Trophoblast cell (in vitro differentiated cells and primary cell): ENCODE results near the gene SCARB2.

Experiments used
- DNase-seq, 2 donors: peaks; one replicate each; pipeline ENCODE4 v3.0.0-alpha.2; 2016
- H2AFZ ChIP-seq: 2 replicates; pipeline ENCODE4 v1.6.1; 2013; ENCODE audit warnings: low read length, moderate library complexity, mild to moderate bottlenecking; ENCODE audit not compliant: insufficient read depth, poor library complexity
- H2AK5ac ChIP-seq: 2 replicates; pipeline ENCODE4 v1.6.1; 2013; ENCODE audit warnings: mild to moderate bottlenecking, low read length
- H2BK120ac ChIP-seq: 2 replicates; pipeline ENCODE4 v1.6.1; 2013; ENCODE audit warnings: low read length, mild to moderate bottlenecking, moderate library complexity; ENCODE audit not compliant: insufficient read depth, poor library complexity
- H2BK12ac ChIP-seq: 2 replicates; pipeline ENCODE4 v1.6.1; 2013; ENCODE audit warnings: mild to moderate bottlenecking, low read length, moderate library complexity
- H2BK5ac ChIP-seq: 2 replicates; pipeline ENCODE4 v1.6.1; 2013; ENCODE audit warnings: low read length, low read depth, moderate library complexity, mild to moderate bottlenecking; ENCODE audit not compliant: poor library complexity
- H3K14ac ChIP-seq: 2 replicates; pipeline ENCODE4 v1.6.1; 2013; ENCODE audit warnings: mild to moderate bottlenecking, low read length
- H3K18ac ChIP-seq: 2 replicates; pipeline ENCODE4 v1.6.1; 2013; ENCODE audit warnings: mild to moderate bottlenecking, low read length
- H3K23ac ChIP-seq: 2 replicates; pipeline ENCODE4 v1.6.1; 2013; ENCODE audit warnings: low read length
- H3K27ac ChIP-seq: 2 replicates; pipeline ENCODE4 v1.5.1; 2013; ENCODE audit warnings: low read depth, mild to moderate bottlenecking, inconsistent platforms, low read length, moderate library complexity
- H3K27me3 ChIP-seq: 2 replicates; pipeline ENCODE4 v1.6.1; 2013; ENCODE audit warnings: inconsistent platforms, mild to moderate bottlenecking, low read length, moderate library complexity; ENCODE audit not compliant: insufficient read depth
- H3K36me3 ChIP-seq, 2 experiments: 1 replicate in 1 of 2; 2 replicates in 1 of 2; pipeline ENCODE4 v1.6.1; 2013; ENCODE audit warnings: low read length in 2 of 2, mild to moderate bottlenecking in 2 of 2, moderate library complexity in 1 of 2; ENCODE audit not compliant: insufficient read depth in 2 of 2, control insufficient read depth in 1 of 2
- H3K4ac ChIP-seq: 2 replicates; pipeline ENCODE4 v1.6.1; 2013; ENCODE audit warnings: low read depth, mild to moderate bottlenecking, low read length, moderate library complexity
- H3K4me1 ChIP-seq, 2 experiments: 1 replicate in 1 of 2; 2 replicates in 1 of 2; pipeline ENCODE4 v1.6.1; 2013; ENCODE audit warnings: low read length in 2 of 2, mild to moderate bottlenecking in 2 of 2, moderate library complexity in 1 of 2; ENCODE audit not compliant: insufficient read depth in 2 of 2, control insufficient read depth in 1 of 2
- H3K4me2 ChIP-seq: 2 replicates; pipeline ENCODE4 v1.6.1; 2013; ENCODE audit warnings: inconsistent platforms, mild to moderate bottlenecking, low read length, moderate library complexity
- H3K4me3 ChIP-seq: 2 replicates; pipeline ENCODE4 v1.5.1; 2013; ENCODE audit warnings: mild to moderate bottlenecking, low read depth, low read length, inconsistent platforms
- H3K79me1 ChIP-seq: one replicate; pipeline ENCODE4 v1.6.1; 2013; ENCODE audit warnings: low read length
- H3K79me2 ChIP-seq: 2 replicates; pipeline ENCODE4 v1.6.1; 2013; ENCODE audit warnings: low read length, mild to moderate bottlenecking; ENCODE audit not compliant: control insufficient read depth, insufficient read depth, poor library complexity
- H3K9ac ChIP-seq: 2 replicates; pipeline ENCODE4 v1.6.1; 2013; ENCODE audit warnings: mild to moderate bottlenecking, low read length
- H3K9me3 ChIP-seq: 2 replicates; pipeline ENCODE4 v1.6.1; 2013; ENCODE audit warnings: low read depth, mild to moderate bottlenecking, control low read depth, inconsistent platforms, low read length; ENCODE audit not compliant: insufficient read depth
- H4K12ac ChIP-seq: 2 replicates; pipeline ENCODE4 v1.6.1; 2013; ENCODE audit warnings: low read depth, mild to moderate bottlenecking, low read length, moderate library complexity
- H4K8ac ChIP-seq: 2 replicates; pipeline ENCODE4 v1.6.1; 2013; ENCODE audit warnings: low read depth, mild to moderate bottlenecking, low read length, moderate library complexity
- H4K91ac ChIP-seq: one replicate; pipeline ENCODE4 v1.6.1; 2013; ENCODE audit warnings: low read depth, mild to moderate bottlenecking, low read length, moderate library complexity
- WGBS: extraction: QIAGEN DNeasy Blood & Tissue Kit; methylation state at CpG from one replicate; pipeline ENCODE4 v1.1.7; 2013; ENCODE audit warnings: missing lambda C conversion rate; ENCODE audit not compliant: insufficient read length, insufficient coverage; ENCODE audit errors: extremely low coverage; 5-methylcytosine and 5-hydroxymethylcytosine counted together

The SCARB2 gene

DNA sequence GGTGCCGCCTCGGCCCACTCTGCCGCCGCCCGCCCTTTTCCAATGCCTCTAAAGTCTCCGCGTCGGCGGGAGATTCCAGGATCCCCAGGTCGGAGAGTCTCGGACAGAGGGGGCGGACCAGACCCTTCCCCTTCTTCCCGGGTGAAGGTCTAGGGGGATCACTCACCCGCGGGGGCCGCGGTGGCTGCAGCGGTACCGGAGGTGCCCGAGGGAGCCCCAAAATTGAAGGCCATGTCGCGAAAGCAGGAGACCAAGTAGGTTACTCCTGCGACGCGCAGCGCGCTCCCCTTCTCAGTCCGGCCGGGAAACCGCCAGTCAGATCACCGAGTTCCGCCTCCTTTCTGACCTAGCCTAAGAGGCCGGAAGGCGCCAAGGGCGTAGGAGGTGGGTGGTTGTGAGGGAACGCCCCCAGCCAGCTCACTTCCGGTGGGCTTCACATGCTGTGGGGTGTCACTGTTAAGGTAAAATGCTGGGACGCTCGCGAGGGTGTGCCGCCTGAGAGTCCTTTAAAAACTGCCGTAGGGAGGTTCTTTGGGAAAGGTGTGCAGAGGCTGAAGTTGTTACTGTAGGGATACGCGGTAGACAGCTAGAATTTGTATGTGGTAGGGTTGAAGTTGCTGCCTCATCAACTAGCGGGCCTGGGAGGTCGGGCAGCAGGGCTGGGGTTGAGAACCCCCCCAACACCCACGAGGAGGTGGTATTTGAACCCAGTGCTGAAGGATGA, 65.3 kb downstream of the SCARB2 start, which contains the start of gene NUP54:
Gene NUP54, minus strand, starts transcription at position 256 of the 724 bp plus-strand sequence. Its CDS starts 23 bp downstream, at position 233.
- peak within 1 kb of the TSS; percentile 83 for H3K14ac ChIP-seq
- H4K91ac ChIP-seq = peak within 1 kb of the TSS; percentile 72
- H3K18ac ChIP-seq = peak within 1 kb of the TSS; percentile 58
- peak; percentile 95 to 97 for DNase-seq
- peaks cover 0 to 2% of the 10 kb centered on the region in 2 experiments for H3K36me3 ChIP-seq
- no peak within 1 kb of the TSS for H2BK12ac ChIP-seq
- H3K9me3 ChIP-seq = no peaks in the 10 kb centered on the region
- H2AFZ ChIP-seq = peak within 1 kb of the TSS; percentile 89
- peak within 1 kb of the TSS; percentile 84 for H3K4ac ChIP-seq
- H3K4me3 ChIP-seq = peak within 1 kb of the TSS; percentile 81
- peaks cover 6% of the 10 kb centered on the region for H3K79me1 ChIP-seq
- H3K27me3 ChIP-seq = no peaks in the 10 kb centered on the region
- H3K23ac ChIP-seq = no peak within 1 kb of the TSS
- H3K4me2 ChIP-seq = peak within 1 kb of the TSS; percentile 99
- H3K9ac ChIP-seq = peak within 1 kb of the TSS; percentile 86
- H2BK120ac ChIP-seq = peak within 1 kb of the TSS; percentile 65
- H3K4me1 ChIP-seq = no peaks in the 10 kb centered on the region
- H3K79me2 ChIP-seq = peaks cover 9% of the 10 kb centered on the region
- peak within 1 kb of the TSS; percentile 77 for H3K27ac ChIP-seq
- H4K8ac ChIP-seq = peak within 1 kb of the TSS; percentile 97
- no CpG with 5 or more reads among the region's 47 CpGs for WGBS
- H4K12ac ChIP-seq = peak within 1 kb of the TSS; percentile 84
- peak within 1 kb of the TSS; percentile 59 for H2BK5ac ChIP-seq
- H2AK5ac ChIP-seq = no peak within 1 kb of the TSS

DNA sequence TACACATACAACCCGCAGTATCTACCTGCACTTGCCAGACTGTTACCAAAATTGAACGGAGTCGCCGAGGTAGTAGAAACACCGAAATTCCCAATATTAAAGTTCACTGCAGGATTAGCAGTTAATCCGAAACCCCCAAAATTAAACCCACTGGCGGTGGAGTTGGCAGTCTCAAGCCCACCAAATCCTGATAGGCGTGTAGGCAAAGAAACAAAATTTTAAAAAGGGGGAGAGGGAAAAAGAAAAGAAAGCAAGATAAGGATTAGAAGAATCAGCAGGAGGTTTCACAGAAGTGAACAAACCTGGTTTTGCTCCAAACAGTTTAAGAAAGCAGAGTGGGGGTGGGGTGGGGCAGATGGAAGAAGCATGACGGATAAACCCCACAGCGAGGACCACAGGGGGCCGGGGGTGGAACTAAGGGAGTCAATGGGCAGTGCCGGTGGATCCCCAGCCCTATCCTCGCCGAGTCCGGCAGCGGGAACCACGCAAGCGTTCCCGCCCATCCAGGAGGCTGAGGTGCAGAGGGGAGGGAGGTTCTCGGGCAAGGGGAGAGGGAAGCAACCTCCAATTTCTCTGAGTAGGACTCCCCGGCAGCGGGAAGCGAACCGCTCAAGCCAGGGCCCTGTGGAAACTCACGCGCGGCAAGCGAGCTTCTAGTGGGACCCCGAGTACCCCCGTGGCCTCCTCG, 66.0 kb downstream of the SCARB2 start:
- Histone ChIP-seq H3K18ac (peak overlapping the region; percentile 58), H3K4me3 (peak overlapping the region; percentile 81), H2BK5ac (peak overlapping the region; percentile 59)

DNA sequence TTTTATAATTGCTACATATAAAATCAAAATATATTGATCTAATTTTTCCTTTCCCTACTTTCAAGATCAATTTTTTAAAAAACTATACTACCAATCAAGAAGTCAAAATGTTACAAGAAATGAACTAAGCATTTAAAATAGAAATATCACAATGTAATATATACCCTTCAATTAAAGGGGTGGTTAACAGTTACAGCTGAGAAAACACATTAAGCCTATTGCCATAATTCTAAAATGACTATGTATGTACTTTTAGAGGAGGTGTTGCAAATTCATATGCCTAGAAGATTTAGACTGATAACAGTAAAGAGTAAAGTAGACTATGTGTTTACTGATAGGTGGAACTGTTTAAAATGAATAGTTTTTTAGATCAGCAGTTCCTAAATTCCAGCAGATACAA, 69.1 kb downstream of the SCARB2 start:
- Histone ChIP-seq H3K4me3 (no peak overlapping the region), H2AK5ac (no peak overlapping the region), H3K23ac (no peak overlapping the region), H2AFZ (no peak overlapping the region), H3K4me2 (no peak overlapping the region), H3K9me3 (no peaks in the 10 kb centered on the region), H4K91ac (no peak overlapping the region), H2BK12ac (no peak overlapping the region), H4K8ac (no peak overlapping the region), H3K14ac (no peak overlapping the region), H3K9ac (no peak overlapping the region), H3K18ac (no peak overlapping the region), H2BK5ac (no peak overlapping the region), H4K12ac (no peak overlapping the region), H3K27ac (no peak overlapping the region), H3K4me1 (no peaks in the 10 kb centered on the region), H3K79me2 (peaks cover 9% of the 10 kb centered on the region), H3K79me1 (peaks cover 6% of the 10 kb centered on the region), H3K27me3 (no peaks in the 10 kb centered on the region), H3K4ac (no peak overlapping the region), H2BK120ac (no peak overlapping the region), H3K36me3 (peaks cover 0 to 5% of the 10 kb centered on the region in 2 experiments)
- no peak for DNase-seq

More for the DNA sequence above, 66.0 kb downstream of the SCARB2 start:
- no CpG with 5 or more reads among the region's 31 CpGs for WGBS
- peak; percentile 25 to 45 for DNase-seq
- peak overlapping the region; percentile 83 for H3K14ac ChIP-seq
- H2BK120ac ChIP-seq = peak overlapping the region; percentile 65
- H3K36me3 ChIP-seq = peaks cover 0 to 2% of the 10 kb centered on the region in 2 experiments
- H3K4ac ChIP-seq = peak overlapping the region; percentile 84
- peak overlapping the region; percentile 97 for H4K8ac ChIP-seq
- peak overlapping the region; percentile 86 for H3K9ac ChIP-seq
- H2AFZ ChIP-seq = peak overlapping the region; percentile 89
- H2AK5ac ChIP-seq = no peak overlapping the region
- no peaks in the 10 kb centered on the region for H3K27me3 ChIP-seq
- H3K79me1 ChIP-seq = peaks cover 6% of the 10 kb centered on the region
- H3K23ac ChIP-seq = no peak overlapping the region
- H4K12ac ChIP-seq = peak overlapping the region; percentile 84
- peak overlapping the region; percentile 99 for H3K4me2 ChIP-seq
- H3K79me2 ChIP-seq = peaks cover 9% of the 10 kb centered on the region
- H3K27ac ChIP-seq = peak overlapping the region; percentile 77
- no peaks in the 10 kb centered on the region for H3K9me3 ChIP-seq
- H3K4me1 ChIP-seq = no peaks in the 10 kb centered on the region
- H2BK12ac ChIP-seq = no peak overlapping the region
- peak overlapping the region; percentile 72 for H4K91ac ChIP-seq

DNA sequence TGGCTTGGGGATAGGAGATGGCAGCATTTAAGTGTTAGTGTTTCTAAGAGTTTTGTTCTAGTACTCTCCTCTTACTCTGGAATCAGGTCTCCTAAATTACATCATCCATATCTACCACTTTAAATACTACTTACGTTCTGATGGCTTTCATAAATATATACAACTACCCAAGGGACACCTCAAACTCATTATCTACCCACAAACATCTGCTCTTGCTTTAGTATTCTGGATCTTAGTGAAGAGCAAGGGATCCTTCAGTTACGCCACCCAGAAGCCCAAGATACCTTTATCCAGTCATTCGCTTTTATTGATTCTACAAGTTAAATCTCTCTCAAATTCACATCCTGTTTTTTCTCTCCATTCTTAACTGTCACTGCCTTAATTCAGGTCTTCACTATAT, 72.4 kb downstream of the SCARB2 start:
- Histone ChIP-seq H3K18ac (no peak overlapping the region), H2BK120ac (no peak overlapping the region), H3K4me1 (no peaks in the 10 kb centered on the region), H3K79me2 (no peaks in the 10 kb centered on the region), H3K9ac (no peak overlapping the region), H3K27me3 (no peaks in the 10 kb centered on the region), H3K27ac (no peak overlapping the region), H4K12ac (no peak overlapping the region), H3K14ac (no peak overlapping the region), H2AFZ (no peak overlapping the region), H3K4me2 (no peak overlapping the region), H3K9me3 (no peaks in the 10 kb centered on the region), H2BK5ac (no peak overlapping the region), H3K36me3 (peaks cover 0 to 11% of the 10 kb centered on the region in 2 experiments), H4K91ac (no peak overlapping the region), H3K79me1 (no peaks in the 10 kb centered on the region), H4K8ac (no peak overlapping the region), H3K23ac (no peak overlapping the region), H3K4me3 (no peak overlapping the region), H2BK12ac (no peak overlapping the region), H2AK5ac (no peak overlapping the region), H3K4ac (no peak overlapping the region)
- DNase-seq = no peak
- no CpG with 5 or more reads among the region's 3 CpGs for WGBS
